HG02870 (cell line): ENCODE results near the gene SMCO4.

Experiments
- ATAC-seq: cut with Tn5 transposase; IDR thresholded peaks from one replicate; pipeline ENCODE4 v1.9.1; 2021; ENCODE audit warnings: mild to moderate bottlenecking, moderate library complexity; ENCODE audit not compliant: unreplicated experiment

SMCO4 gene

DNA sequence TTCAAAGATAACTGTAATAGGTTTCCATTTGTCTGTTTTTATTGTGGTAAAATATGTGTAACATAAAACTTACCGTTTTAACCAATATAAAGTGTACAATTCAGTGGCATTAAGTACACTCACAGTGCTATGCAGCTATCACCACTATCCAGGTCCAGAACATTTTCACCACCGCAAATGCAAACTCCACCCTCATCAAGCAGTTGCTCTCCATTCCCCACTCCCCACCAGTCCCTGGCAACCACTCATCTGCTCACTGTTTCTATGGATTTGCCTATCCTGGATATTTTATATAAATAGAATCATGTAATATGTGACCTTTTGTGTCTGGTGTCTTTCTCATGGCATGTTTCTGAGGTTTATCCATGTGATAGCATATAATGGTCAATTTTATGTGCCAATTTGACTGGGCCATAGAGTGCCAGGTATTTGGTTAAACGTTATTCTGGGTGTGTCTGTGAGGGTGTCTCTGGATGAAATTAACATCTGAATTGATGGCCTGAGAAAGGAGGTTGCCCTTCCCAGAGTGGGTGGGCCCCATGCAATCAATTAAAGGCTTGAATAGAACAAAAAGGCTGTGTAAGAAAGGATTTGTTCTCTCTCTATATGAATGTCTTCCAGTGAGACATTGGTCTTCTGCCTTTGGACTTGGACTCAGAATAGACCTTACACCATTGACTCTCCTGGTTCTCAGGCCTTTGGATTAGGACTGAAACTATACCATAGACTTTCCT, 17.2 kb upstream of the SMCO4 start:
- ATAC-seq: no peak

DNA sequence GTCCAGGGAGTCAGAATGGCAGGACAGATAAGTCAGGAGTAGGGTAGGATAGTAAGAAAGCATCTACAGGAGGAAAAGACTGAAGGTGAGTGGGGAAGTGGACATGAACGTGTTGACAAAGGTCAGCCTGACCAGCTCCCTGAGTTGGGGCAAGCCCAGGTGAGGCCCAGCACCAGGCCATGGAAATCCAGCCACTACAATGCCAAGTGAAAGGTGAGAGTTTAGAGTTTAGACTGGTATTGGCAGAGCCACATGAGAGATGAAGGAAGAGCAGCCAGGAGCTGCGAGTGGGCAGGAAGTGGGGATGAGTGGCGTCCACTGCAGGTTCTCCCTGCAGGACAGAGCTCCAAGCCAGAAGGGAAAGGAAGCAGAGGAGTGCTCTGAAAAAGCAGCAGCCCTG, 16.5 kb upstream of the SMCO4 start:
- ATAC-seq: no peak

DNA sequence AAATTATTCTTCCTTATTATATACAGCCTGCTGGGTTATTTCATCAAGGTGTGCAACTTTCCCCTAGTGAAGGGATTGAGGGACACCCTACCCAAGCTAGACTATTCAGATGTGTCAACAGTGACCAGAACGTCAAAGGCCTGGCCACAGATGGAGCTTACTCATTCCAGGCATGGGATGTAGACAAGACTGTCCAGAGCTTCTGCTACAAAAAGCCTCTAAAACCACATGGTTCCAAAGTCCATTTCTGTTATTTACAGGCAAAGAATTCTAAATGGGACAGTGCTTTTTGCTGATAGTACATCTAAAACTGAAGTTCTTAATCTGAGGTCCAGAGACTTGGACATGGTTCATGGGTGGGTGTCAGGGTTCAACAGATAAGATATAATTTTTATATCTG, 9.7 kb upstream of the SMCO4 start:
- ATAC-seq: no peak

DNA sequence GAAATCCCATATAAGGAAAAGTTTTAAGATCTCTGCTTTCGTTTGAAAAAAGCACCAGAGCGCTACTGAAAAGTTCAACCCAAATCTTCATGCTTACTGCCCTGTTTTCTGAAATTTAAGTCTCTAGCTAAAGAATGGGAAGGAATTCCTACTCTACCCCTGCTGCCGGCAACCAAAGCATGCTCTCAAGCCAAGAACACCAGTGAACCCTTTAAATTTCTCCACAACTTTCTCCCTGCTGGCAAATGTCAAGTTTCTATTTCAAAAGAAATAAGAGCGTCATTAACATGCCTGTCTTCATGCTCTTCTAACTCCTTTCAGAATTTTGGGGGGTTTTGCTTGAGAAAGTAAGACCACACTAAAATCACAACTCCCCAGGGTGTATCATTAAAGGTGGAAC, 6.8 kb upstream of the SMCO4 start:
- ATAC-seq: no peak

DNA sequence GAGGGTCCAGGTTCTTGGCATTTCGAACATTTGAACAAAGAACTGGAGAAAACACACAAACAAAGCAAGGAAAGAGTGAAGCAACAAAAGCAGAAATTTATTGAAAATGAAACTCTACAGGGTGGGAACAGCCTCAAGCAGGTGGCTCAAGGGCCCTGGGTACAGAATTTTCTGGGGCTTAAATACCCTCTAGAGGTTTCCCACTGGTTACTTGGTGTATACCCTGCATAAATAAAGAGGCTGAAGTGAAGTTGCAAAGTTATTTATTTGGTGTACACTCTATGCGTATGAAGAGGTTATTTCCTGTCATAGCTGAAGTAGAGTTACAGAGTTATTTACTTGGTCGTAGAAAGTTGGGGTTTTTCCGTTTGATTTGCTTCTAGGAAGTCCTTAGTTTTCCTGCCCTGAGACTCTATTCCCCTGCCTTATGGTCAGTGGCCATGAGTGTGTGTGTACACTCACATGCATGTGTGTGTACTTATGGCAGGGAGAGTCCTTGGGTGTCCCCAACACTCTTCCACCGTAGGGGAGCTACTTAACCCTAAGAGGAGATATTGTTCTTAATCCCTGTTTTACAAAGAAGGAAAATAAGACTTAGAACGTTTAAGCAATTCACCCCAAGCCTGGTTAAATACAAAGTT, 5.6 kb upstream of the SMCO4 start:
- no peak for ATAC-seq

DNA sequence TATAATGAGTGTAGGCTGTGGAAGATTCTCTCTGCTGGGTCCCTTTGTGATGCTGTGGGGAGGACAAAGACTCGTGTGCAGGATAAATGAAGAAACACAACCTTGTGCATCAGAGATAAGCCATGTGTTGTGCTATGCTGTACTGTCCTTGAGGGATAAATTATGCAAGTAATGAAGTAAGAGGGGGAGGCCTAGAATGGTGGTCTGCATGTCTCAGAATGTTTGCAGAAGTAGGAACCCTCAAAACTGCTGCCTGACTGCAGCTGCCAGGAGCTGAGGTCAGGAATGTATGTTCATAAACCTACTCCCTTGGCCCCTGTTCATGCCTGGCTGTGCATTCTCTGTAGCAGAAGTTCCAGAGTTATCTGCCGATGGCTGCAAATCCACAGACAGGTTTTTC, 4.6 kb upstream of the SMCO4 start:
- no peak for ATAC-seq

DNA sequence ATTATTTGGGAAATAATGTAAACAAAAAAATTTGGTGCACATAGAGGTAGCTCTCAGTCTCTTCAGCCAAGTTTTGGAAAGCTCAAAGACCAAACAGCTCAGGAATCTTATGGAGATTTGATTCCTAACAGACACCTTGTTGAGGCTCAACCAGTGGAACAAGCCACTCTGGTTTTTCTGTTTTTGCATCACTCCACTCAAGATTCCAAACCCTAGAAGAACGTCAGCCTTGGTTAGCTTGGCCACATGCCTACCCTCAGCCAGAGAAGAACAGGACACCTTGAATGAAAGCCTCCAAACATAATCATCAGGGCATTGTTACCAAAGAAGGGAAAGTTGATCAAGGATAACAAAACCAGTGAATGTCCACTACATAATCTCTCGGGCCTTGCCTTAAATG, 3.8 kb upstream of the SMCO4 start:
- no peak for ATAC-seq

DNA sequence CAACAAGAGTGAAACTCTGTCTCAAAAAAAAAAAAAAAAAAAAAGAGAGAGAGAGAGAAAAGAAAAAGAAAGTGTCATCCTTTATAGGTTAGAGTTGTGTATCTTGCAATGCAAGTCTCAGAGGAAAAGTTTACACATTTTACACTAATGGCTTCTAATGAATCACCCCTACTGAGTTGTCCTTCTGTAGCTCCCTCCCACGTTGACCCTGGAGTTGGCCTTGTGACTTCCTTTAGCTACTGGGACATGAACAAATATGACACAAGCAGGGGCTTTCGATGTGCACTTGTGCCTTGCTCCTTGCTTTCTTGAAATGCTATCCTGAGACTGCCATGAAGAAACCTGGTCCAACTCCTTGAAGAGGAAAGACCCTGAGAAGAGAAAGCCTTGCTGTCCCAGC, 2.4 kb upstream of the SMCO4 start:
- no peak for ATAC-seq

DNA sequence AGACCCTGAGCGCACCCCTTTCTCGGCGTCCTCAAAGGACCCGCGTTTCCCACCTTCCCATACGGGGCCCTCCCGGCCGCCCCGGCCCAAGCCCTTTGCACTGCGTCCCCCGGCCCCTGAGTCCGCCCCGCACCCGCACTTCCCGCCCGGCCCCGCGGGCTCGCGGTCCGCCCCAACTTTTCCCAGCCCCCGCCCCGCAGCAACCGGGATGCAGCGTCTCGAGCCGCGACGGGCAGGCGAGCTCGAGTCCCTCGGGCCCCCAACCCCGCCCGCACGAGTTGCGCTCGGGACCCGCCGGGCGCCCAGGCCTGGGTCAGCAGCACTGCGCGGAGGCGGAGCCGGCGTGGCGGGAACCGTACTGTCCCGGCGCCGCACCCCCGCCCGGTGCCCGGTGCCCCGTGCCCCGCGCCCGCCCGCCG, 371 bp downstream of the SMCO4 start:
- peak; percentile 31 for ATAC-seq

DNA sequence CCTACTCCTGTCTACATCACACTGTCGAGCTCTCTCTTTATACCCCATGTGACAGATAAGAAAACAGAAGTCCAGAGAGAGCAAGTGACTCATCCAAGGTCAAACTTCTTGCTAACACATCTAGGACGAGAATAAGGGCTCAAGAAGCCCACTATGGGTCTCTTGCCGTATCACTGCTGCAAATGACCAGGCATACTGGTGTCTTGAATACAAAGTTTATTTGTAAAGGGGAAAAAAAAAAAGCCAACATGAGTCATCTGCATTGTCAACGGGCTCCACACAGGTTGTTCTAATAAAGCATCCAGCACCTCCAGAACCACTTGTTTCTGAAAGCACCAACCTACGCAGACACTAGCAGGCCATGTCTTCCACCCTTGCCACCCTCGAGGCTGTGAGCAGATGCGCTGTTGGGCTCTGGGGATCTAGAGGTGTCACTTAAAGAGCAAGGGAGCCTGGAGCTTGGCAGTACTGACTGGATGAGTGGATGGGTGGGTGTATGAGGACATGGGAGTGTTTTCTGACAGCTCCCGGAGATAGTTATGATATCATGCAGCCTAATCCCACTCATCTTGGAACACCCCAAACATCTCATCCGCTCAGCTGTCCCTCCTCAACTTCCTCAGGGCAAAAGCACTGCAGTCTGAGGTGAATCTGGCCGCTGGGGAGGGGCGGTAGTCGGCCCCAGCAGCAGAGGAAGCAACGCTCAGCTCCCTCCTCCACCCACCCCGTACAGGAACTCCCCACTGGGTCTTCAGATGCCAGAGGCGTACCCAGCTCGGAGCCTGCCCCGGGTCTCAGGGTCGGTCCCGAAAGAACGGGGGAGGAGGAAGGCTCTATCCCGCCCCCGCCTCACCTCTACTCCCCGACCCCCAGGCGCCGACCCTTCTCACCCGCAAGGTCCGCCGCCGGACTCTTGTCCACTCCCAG, 1.0 kb downstream of the SMCO4 start:
- peak; percentile 56 for ATAC-seq

DNA sequence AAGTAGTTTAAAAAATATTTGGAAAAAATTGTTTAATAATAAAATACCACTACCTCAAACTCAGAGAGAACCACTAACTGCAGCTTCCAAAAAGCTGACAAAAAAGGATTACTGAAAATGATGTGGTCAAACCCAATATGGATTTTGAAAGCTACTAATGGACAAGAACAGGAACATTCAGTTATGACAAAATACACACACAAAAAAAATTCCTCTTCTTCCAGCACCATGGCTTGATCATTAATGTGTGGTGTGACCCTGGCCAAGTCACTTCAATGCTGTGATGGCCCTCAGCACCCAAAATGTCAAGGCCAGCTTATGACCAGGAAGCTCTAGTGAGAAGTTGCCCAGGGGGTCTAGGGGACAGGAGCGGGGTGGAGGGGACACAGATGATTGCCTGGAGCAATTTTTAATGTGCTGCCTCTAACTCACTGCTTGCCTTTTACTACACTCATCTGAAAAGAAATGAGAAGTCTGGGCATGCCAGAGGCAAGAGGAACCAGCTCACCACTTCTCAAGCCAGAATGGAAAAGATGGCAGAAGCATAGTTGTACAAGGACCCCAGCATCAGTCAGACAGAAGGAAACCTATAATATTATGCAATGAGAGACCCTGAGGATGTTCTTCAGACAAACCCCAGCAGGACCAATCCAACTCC, 2.2 kb downstream of the SMCO4 start:
- no peak for ATAC-seq

DNA sequence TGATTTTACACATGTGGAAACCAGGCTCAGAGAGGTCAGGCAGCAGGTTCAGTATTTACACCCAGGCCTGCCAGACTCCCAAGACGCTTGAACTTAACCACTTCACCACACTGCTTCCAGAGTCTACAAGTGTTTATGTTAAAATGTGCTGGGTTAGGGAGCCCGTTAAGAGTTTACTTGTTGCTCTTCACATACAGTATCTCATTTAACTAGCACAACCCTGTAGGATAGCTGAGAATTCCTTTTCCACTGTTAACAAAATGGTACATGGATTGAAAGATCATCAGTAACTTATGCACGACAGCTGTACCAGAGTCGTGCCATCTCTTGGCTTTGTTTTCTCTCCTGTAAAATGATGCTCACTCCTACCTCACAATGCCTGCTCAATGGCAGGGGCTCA, 2.9 kb downstream of the SMCO4 start:
- no peak for ATAC-seq

DNA sequence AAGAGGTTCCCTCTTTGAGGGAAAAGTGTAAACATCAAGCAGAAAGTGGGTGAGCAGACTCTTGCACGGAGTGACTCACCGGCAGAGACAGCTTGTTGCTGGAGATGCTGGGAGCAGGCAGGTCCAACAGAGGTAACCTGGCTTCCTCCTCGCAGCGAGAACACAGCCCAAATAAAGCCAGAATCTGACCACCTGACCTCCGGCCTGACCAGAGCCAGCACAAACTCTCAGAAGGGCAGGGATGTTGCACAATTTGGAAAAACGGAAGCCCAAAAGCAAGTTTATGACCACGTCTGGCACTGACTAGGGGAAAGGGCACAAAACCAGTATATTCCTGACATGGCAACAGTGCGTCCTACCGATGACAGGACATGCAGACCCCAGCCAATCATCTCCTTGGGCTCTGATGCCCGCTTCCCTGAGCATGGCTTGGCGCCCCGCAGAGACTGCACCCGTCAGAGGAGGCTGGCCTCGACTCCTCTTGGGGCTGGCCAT, 5.4 kb downstream of the SMCO4 start:
- ATAC-seq: no peak

DNA sequence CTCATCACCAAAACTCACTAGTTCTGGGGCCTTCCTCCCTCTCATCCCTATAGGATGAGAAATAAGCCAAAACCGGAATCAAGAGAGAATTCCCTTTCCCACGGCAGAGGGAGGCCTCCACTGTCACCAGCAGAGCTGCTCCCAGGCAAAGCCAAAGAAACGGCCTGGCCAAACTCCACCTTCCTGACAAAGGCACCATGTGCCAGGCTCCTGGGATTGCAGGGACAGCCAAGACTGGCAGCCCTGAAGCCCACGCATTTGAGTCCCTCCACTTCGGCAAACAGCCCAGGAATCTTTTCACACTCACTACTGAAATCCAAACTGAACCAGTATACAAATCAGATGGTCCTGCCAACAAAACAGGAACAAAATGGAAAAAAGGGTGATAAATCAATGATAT, 6.1 kb downstream of the SMCO4 start:
- ATAC-seq: no peak

DNA sequence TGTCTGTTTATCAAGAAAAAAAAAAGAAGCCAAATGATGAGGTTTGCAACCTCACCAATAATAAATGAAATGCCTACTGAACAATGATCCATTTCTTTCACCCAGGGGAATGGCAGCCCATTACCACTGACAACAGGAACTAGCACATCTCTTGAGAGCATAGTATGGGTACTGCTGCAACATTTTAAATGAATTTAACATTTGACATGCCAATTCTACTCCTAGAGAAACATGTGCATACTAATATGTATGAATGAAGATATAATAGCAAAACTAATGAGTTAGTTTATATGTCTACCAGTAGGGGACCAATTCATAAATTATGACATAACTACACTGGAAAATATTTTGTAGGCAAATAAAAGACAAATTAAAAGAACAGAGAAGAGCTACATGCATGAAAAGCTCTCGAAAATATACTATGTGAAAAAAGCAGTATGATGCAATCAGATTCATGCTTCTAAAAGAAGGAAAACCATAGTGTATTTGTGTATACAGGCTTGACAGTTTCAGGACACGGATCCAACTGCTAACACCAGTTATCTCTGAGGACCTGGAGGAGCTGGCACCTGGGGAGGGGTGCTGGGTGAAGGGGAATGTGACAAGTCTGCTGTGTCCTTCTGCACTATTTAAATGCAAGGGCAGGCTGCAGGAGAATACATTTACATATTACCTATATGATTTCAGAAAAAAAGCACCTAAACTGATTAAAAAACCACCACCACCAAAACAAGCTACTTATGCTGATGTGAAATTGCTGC, 6.9 kb downstream of the SMCO4 start:
- ATAC-seq: no peak

DNA sequence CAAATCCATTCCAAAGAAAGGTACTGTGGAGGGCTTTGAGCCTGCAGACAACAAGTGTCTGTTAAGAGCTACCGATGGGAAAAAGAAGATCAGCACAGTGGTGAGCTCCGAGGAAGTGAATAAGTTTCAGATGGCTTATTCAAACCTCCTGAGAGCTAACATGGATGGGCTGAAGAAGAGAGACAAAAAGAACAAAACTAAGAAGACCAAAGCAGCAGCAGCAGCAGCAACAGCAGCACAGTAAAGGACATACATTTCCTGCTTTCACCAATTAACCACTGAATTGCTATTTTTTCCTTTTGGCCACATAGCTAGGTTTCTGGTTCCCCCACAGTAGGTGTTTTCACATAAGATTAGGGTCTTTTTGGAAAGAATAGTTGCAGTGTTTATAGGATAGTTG, 7.6 kb downstream of the SMCO4 start:
- peak; percentile 54 for ATAC-seq

DNA sequence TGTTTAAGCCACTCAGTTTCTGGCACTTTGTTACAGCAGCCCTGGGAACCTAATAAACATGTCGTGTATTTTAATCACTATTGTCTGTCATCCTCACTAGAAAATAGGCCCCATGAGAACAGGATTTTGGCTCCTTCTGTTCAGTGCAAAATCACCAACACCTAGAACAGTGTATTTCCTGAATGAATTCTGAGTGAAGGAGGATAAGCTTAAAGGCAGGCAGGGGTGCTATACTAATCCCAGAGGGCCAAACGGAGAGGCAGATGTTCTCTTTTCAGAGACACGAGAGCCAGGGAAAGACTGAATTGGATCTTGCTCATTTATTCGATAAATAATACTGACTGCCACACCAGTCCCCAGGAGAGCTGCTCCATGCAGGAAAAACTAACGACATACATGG, 10.4 kb downstream of the SMCO4 start:
- no peak for ATAC-seq

DNA sequence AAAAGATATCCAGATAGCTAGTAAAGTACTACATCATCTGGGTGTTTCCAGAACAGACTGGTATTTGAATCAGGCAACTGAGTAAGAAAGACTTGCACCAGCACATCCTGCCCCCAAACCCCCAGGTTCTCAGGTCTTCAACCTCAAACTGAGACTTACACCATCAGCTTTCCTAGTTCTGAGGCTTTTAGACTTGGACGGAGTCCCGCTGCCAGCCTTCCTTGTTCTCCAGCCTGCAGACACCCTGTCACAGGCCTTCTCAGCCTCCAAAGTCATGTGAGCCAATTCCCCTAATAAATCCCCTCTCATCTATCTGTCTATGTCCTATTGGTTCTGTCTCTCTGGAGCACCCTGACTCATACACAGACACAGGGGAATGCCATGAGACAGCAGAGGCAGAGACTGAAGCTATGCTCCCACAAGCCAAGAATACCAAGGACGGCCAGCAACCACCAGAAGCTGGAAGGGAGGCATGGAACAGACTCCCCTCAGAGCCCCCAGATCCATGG, 10.9 kb downstream of the SMCO4 start:
- peak; percentile 33 for ATAC-seq

DNA sequence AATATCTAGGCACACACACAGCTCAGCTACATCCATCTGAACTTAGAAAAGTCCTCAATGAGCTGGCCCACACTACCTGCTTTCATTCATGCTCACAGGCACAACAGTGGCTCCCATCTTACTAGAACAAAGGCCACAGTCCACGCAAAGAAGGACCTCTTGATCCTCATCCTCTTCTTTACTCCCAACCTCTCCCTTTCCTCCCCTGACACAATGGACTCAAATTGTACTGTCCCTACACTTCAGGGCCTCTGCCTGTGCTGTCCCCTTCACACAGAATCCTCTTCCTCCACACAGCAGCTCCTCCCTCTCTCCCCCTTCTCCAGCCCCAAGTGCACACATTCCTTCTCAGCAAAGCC, 12.7 kb downstream of the SMCO4 start:
- no peak for ATAC-seq
